NT2/D1 (cell line): ENCODE results near the gene MBNL1.

ENCODE experiments used
- SUZ12 ChIP-seq: IDR thresholded peaks from 2 replicates; pipeline ENCODE4 v1.6.1; 2011; ENCODE audit not compliant: insufficient read length, insufficient read depth; ENCODE audit errors: extremely low read depth
- ZNF274 ChIP-seq: IDR thresholded peaks from 2 replicates; pipeline ENCODE4 v1.6.1; 2011; ENCODE audit warnings: mild to moderate bottlenecking, low read depth, low read length

DNA sequence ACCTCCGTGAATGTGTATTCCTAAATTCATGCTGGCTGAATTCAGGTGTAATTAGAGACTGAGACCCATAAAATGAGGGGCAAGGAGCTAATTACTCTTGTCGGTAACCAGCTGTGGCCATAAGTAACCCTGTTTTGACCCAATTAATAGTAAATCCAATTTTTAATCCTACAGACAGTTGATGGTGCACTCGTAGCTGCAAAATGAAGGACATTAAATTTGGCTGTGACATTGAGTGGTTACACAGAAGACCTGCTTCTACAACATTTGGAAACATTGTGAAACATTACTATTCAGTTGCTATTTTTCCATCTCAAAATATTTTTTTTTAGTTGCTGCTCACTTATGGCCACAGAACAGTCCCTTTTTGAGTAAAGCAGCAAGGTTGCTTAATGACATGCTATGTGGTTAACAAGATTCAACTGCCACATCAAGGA is 33.0 kb downstream of the MBNL1 start:
- TF ChIP-seq ZNF274 (no peak), SUZ12 (no peak)
